Thymus (tissue), 11 donors: ENCODE results near the gene SLC15A1. TPM values are rescaled to one million over a fixed set of nuclear protein-coding genes. Genes with fewer than 3 reads are reported as not detected.

Experiments
- DNase-seq, 9 donors: peaks; one replicate each; pipeline ENCODE4 v3.0.0-alpha.2; 2013; ENCODE audit warnings: low spot score in 9 of 9, low read depth in 6 of 9, missing footprints in 1 of 9
- H3K27ac ChIP-seq, 2 donors: one replicate each; pipeline ENCODE4 v1.5.1; 2013; ENCODE audit warnings: control low read depth in 1 of 2, low read depth in 1 of 2, low read length in 1 of 2, mild to moderate bottlenecking in 1 of 2, moderate library complexity in 1 of 2
- H3K27me3 ChIP-seq, 2 donors: one replicate each; pipeline ENCODE4 v1.5.1; 2013; ENCODE audit warnings: low read length in 1 of 2; ENCODE audit not compliant: control insufficient read depth in 2 of 2, insufficient read depth in 1 of 2
- H3K36me3 ChIP-seq, 2 donors: one replicate each; pipeline ENCODE4 v1.5.1; 2013; ENCODE audit warnings: low read length in 1 of 2, mild to moderate bottlenecking in 1 of 2, moderate library complexity in 1 of 2; ENCODE audit not compliant: control insufficient read depth in 2 of 2, insufficient read depth in 2 of 2
- H3K4me1 ChIP-seq, 2 donors: one replicate each; pipeline ENCODE4 v1.5.1; 2013; ENCODE audit warnings: low read length in 2 of 2; ENCODE audit not compliant: control insufficient read depth in 2 of 2, insufficient read depth in 2 of 2
- H3K4me3 ChIP-seq, 2 donors: one replicate each; pipeline ENCODE4 v1.5.1; 2013; ENCODE audit warnings: low read length in 2 of 2, control low read depth in 1 of 2, mild to moderate bottlenecking in 1 of 2
- H3K9me3 ChIP-seq, 2 donors: one replicate each; pipeline ENCODE4 v1.5.1; 2013; ENCODE audit warnings: low read length in 1 of 2, mild to moderate bottlenecking in 1 of 2; ENCODE audit not compliant: control insufficient read depth in 2 of 2, insufficient read depth in 1 of 2
- WGBS: extraction: QIAGEN DNeasy Blood & Tissue Kit; methylation state at CpG from one replicate; pipeline ENCODE4 v1.1.7; 2013; 5-methylcytosine and 5-hydroxymethylcytosine counted together
- polyA plus RNA-seq: library from polyadenylated mRNA; stranded (reverse); fragments of 200-250 nt; gene quantifications from one replicate; pipeline ENCODE4 v1.2.3, GENCODE V29; 2013
- total RNA-seq: library from RNA; stranded (reverse); fragments of 120-200 nt; gene quantifications from one replicate; pipeline ENCODE4 v1.2.4, GENCODE V29; 2013
- donor health status: healthy.

The SLC15A1 gene
- total and polyA plus RNA-seq, 2 donors = 0.80 to 1.2 TPM

- 97% methylated on average over 7 of the region's 7 CpGs for WGBS
- DNase-seq = no peak
- Histone ChIP-seq H3K4me3 (no peak overlapping the region), H3K4me1 (no peaks in the 10 kb centered on the region), H3K27ac (no peak overlapping the region), H3K27me3 (peaks cover 0 to 2% of the 10 kb centered on the region in 2 donors), H3K36me3 (no peaks in the 10 kb centered on the region), H3K9me3 (no peaks in the 10 kb centered on the region)
These were observed 45.0 kb downstream of the SLC15A1 start for GRCh38 chr13:98707281-98707999.

- Histone ChIP-seq H3K4me1 (no peaks in the 10 kb centered on the region), H3K27ac (peak overlapping the region in 1 of 2 donors; percentile 2), H3K9me3 (no peaks in the 10 kb centered on the region), H3K4me3 (no peak overlapping the region), H3K27me3 (peaks cover 0 to 2% of the 10 kb centered on the region in 2 donors), H3K36me3 (no peaks in the 10 kb centered on the region)
- DNase-seq = peak in 1 of 9 donors; percentile 5
- WGBS = 86% methylated on average over 12 of the region's 12 CpGs
These were observed 45.9 kb downstream of the SLC15A1 start for GRCh38 chr13:98706446-98707110.

GRCh38 chr13:98697791-98698190 is 54.7 kb downstream of the SLC15A1 start:
- Histone ChIP-seq H3K27me3 (no peaks in the 10 kb centered on the region), H3K9me3 (no peaks in the 10 kb centered on the region), H3K4me3 (no peak overlapping the region), H3K27ac (no peak overlapping the region), H3K36me3 (no peaks in the 10 kb centered on the region), H3K4me1 (no peaks in the 10 kb centered on the region)
- WGBS = 95% methylated on average over 4 of the region's 4 CpGs
- no peak for DNase-seq

- H3K36me3 ChIP-seq = no peaks in the 10 kb centered on the region
- H3K27ac ChIP-seq = no peak overlapping the region
- no peak overlapping the region for H3K4me3 ChIP-seq
- H3K27me3 ChIP-seq = no peaks in the 10 kb centered on the region
- H3K9me3 ChIP-seq = no peaks in the 10 kb centered on the region
- 67% methylated on average over 1 of the region's 1 CpG for WGBS
- H3K4me1 ChIP-seq = no peaks in the 10 kb centered on the region
- DNase-seq = no peak
These were observed 58.7 kb downstream of the SLC15A1 start for GRCh38 chr13:98693756-98694155.

DNA sequence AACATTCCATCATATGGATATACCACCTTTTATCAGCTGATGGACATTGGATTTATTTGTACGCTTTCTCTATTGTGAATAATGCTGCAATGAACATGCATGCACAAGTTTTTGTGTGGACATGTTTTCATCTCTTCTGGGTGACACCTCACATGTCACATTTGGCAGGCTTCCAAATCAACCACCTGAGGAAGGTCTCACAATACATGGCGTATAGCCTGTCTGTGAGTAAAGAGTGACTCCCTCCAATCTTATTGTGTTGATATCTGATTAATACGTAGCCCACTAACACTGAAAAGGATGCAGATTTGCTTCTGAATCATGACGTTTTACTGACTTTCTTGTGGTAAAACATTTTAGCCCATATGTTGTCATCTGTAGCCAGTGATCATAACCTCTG is 61.1 kb downstream of the SLC15A1 start:
- Histone ChIP-seq H3K36me3 (no peaks in the 10 kb centered on the region), H3K27ac (no peak overlapping the region), H3K9me3 (no peaks in the 10 kb centered on the region), H3K4me1 (no peaks in the 10 kb centered on the region), H3K27me3 (no peaks in the 10 kb centered on the region), H3K4me3 (no peak overlapping the region)
- 77% methylated on average over 4 of the region's 4 CpGs for WGBS
- no peak for DNase-seq

- H3K27ac ChIP-seq = no peak overlapping the region
- 94% methylated on average over 15 of the region's 15 CpGs for WGBS
- H3K9me3 ChIP-seq = no peaks in the 10 kb centered on the region
- H3K36me3 ChIP-seq = no peaks in the 10 kb centered on the region
- H3K27me3 ChIP-seq = no peaks in the 10 kb centered on the region
- H3K4me3 ChIP-seq = no peak overlapping the region
- H3K4me1 ChIP-seq = peaks cover 0 to 4% of the 10 kb centered on the region in 2 donors
- DNase-seq = no peak
These were observed 62.0 kb downstream of the SLC15A1 start for GRCh38 chr13:98690348-98691022.

- H3K36me3 ChIP-seq = no peaks in the 10 kb centered on the region
- WGBS = 97% methylated on average over 6 of the region's 6 CpGs
These were observed 63.0 kb downstream of the SLC15A1 start for GRCh38 chr13:98689347-98689968.

GRCh38 chr13:98688373-98688772 is 64.1 kb downstream of the SLC15A1 start:
- Histone ChIP-seq H3K4me1 (peaks cover 0 to 4% of the 10 kb centered on the region in 2 donors), H3K4me3 (no peak overlapping the region), H3K9me3 (no peaks in the 10 kb centered on the region), H3K27me3 (no peaks in the 10 kb centered on the region), H3K36me3 (no peaks in the 10 kb centered on the region), H3K27ac (no peak overlapping the region)
- DNase-seq = no peak
- 90% methylated on average over 2 of the region's 2 CpGs for WGBS

More at GRCh38 chr13:98689347-98689968, 63.0 kb downstream of the SLC15A1 start:
- Histone ChIP-seq H3K4me3 (no peak overlapping the region), H3K9me3 (no peaks in the 10 kb centered on the region), H3K27me3 (no peaks in the 10 kb centered on the region), H3K4me1 (peaks cover 0 to 4% of the 10 kb centered on the region in 2 donors), H3K27ac (no peak overlapping the region)
- no peak for DNase-seq

DNA sequence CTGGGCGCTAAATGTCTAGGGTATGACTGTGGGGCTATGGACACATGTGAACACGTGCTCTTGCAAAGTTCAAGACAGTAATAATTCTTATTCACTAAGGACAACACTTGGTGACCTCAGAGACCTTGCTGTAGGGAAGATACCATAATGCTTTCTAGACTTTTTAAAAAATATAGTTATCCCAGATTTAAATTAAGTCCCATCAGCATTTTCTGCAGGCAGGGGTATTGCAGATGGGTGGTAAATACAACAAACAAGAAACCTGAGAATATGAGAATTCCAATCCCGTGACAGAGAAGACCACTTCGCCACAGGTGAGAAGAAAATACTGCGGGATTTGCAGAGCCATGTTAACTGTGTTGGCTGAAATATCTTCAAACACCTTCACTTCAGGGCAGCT is 65.2 kb downstream of the SLC15A1 start:
- Histone ChIP-seq H3K36me3 (no peaks in the 10 kb centered on the region), H3K4me1 (peaks cover 0 to 4% of the 10 kb centered on the region in 2 donors), H3K9me3 (no peaks in the 10 kb centered on the region), H3K27me3 (no peaks in the 10 kb centered on the region), H3K27ac (no peak overlapping the region), H3K4me3 (no peak overlapping the region)
- DNase-seq = no peak
- 92% methylated on average over 5 of the region's 5 CpGs for WGBS
